Stimulated activated CD4-positive, alpha-beta T cell treated with anti-CD3 and anti-CD28 coated beads, Interleukin-4, amount 100 ng/mL, for 4 hours (primary cell): ENCODE measurements around the gene TMEM101.
"Not testable (repeated sequence)": the region's sequence is repeated elsewhere in the genome, so short reads cannot be mapped to it uniquely, and the experiment has no call there.

ENCODE experiments used
- DNase-seq, 2 experiments: peaks; one replicate each; pipeline ENCODE4 v3.0.0-alpha.2; 2020

The TMEM101 gene

DNA sequence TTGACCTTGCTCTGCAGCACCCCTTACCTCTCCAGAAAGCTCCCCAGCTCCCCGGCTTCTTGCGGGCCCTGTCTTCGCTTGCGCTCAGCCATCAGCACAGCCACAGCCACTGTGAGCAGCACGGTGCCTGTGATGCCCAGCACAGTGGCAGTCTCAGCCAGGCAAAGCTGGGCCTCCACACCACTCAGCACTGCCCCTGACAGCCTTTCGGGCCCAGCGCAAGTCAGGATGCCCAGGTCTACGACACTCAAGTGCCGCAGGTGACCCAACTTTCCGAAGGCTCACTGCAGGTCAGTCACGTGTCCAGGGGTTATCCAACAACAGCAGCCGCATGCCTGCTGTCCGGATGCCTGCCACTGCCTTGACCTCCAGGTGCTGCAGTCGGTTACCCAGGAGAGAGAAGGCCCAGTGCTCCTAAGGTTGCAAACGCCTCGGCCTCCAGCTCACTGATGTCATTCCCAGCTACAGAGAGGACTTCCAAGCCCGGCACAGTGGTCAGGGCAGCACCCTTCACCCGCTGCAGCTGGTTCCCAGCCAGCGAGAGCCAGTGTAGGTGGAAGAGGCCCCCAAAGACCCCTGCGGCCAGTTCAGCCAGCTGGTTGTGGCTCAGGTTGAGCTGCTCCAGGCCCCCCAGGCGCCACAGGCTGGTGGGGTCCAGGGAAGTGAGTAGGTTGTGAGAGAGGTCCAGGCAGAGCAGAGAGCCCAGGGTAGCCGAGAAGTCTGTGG lies 8.9 kb upstream of the TMEM101 start:
- no peak for DNase-seq

DNA sequence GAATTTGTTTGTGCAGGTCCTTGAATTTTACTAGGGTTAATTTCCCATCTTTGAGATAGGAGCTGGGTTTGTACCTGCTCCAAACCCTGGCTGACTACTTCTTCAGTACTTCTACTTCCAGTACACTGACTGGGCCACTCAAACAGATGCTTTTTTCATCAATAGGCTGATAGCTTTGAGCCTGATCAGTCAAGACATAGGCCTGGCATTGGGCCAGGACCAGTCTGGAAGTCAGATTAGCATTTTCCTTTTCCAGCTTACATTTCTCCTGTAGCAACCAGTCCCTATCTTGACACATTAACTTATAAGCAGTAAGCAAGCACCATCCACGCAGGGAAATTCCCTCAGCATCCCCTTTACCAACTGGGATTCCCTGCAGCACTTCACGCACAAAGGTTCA lies 7.5 kb upstream of the TMEM101 start:
- DNase-seq: no peak

DNA sequence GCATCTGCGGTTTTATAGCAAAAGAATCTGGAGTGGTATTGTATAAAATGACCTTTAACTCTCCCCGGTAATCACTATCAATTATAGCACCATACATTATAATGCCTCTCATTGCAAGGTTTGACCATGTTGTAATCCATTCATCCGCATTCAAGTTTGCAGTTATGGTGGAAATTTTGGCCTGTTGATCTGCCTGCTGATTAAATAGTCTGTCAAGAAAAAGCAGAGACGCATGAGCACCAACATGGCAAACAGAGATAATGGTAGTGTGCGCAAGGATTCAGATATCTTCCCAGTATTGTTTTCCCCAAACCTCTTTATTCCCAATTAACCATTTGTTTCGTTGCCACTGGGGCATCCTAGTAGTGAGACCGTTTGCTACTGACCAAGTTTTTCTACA lies 6.5 kb upstream of the TMEM101 start:
- DNase-seq: not testable (repeated sequence)

DNA sequence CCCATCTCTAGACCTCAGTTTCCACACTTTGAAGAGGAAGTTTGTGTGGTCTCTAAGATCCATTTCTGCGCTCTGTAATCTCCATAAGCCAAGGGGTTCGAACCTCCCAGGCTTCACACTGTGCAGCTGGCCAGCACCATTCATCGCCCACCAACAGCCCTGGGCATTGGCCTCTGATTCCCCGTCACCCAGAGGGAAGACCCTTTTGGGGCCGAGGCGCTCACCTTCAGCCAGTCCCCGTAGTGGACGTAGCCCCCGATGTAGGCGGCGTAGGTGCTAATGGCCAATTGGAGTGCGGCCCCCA lies 678 bp downstream of the TMEM101 start:
- DNase-seq: peak in 1 of 2 experiments; percentile 5

DNA sequence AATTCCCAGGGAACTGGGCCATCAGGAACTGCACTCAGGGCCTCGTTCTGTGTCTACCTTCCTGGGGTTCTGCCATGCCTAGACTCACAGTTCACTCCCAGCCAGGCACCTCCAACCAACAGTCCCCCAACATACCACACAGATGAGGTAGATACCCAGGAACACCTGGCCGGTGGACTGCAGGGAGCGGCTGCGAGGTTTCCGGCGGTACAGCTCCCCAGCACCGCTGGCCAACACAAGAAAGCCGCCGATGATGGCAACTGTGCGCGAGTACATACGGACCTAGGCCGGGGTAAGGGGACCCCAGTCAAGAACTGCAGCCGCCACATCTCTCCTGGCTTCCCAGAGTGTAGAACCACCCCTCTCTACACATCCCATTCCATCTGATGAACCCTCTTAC lies 1.9 kb downstream of the TMEM101 start:
- no peak for DNase-seq

DNA sequence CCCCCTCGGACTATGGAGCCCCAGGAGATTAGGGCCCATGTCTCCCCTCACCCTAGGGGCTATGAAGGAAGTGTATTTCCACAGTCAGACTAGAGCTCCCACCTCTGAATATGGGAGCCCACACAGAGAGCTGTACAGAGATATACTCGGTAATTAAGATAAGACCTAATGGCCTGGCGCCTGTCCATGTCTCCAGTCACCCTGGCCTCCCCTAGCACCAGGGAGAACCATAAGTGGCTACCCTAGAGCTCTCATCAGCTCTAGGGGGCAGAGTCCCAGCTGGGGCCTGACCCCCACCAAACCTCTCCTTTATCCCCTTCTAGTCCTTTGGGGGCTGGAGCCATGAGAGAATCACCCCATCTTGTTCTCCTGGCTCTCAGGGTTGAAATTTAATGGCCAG lies 2.4 kb downstream of the TMEM101 start:
- no peak for DNase-seq

DNA sequence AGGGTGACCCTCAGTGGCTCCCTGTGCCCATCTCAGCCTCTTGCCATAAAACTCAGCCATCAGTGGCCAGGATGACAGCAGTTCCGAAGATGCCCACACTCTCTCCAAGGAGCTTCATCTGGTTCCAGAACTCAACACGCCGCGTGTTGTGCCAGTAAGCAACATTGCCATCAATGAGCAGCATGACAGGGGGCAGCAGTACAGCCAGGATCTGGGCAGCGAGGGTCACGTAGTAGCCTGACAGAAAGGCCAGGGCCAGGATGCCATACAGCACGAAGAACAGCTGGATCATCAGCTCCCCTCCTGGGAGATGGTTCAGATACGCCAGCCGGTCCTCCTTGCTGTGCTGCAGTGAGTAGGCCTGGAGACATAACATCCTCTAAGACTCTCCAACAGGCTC lies 2.9 kb downstream of the TMEM101 start:
- DNase-seq: no peak

DNA sequence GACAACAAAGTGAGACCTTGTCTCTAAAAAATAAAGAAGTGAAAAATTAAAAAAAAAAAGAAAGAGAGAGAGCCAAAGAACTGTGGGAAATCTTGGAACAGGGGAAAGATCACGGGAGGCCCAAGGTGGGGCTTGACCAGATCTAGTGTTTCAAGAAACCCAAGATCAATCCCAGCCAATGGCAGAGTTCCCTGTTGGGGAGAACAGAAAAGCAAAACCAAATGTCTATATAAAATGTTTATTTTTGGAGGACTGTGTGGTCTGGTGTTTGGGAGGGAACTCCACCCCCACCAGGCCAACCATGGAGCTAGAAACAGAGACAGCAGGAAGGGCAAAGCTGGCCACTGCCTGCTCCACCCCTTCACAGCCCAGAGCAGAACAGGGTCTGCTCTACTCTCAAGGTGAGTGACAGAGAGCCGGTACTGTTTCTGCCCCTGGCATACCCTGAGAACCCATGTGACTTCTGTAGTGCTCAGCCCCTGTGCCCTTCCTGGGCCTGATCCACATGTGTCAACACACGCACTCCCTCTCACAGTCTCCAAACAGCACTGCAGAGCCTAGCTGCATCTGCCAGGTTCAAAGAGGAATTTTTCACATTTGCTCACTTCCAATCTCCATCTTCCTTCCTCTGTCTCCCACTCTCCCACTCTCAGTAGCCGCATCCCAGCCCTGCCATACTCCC lies 3.7 kb downstream of the TMEM101 start:
- no peak for DNase-seq

DNA sequence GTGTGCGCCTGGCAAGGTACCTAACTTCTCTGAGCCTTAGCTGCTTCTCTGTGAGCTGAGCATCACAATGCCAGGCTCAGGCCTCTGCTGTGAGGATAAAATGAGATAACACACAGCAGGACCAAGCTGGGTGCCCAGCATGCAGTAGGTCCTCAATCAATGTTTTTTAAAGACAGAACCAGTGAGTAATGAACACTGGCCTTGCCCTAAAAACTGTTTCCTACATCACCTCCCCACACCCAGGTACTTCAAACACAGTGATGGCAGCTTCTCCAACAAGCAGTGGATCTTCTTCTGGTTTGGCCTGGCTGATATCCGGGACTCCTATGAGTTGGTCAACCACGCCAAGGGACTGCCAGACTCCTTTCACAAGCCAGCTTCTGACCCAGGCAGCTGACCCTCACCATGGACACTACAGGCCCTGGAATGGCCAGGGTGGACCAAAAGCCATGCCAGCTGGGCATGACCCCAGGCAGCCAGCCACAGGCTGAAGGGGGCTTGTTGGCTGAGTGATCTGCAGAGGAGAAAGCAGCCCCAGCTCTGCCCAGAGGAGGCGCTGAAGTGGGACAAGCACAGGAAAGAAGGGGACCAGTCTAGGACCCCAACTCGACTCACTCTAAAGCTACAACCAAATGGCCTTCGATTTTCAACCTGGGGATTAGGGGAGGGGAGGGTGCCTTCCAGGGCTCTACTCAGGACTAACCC lies 6.4 kb downstream of the TMEM101 start:
- no peak for DNase-seq

DNA sequence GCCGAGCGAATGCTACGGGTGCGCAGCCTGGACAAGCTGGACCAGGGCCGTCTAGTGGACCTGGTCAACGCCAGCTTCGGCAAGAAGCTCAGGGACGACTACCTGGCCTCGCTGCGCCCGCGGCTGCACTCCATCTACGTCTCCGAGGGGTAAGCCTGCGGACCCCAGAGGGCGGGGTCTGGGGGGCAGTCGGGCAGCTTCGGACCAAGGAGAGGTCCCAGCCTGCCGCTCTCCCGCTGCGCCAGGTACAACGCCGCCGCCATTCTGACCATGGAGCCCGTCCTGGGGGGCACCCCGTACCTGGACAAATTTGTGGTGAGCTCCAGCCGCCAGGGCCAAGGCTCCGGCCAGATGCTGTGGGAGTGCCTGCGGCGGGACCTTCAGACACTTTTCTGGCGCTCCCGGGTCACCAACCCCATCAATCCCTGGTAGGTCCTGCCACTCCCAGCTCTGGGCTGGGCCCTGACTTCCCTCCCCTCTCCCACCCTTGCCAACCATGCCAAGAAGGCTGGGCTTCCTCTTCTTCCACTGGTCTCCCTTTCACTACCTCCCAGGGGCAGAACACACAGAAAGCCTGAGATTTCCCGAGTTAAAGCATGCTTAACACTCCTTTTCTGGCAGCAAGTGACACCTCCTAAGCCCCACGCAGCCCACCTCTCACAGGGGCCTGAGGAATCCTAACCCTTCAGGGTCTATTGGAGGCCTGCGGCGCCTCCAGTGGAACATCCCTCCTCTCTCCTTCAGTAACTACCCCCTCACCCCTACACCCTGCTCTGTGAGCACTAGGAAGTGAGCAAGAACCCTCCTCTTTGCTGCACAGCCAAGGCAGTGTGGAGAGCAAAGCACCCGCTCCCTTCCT lies 7.2 kb downstream of the TMEM101 start:
- no peak for DNase-seq

DNA sequence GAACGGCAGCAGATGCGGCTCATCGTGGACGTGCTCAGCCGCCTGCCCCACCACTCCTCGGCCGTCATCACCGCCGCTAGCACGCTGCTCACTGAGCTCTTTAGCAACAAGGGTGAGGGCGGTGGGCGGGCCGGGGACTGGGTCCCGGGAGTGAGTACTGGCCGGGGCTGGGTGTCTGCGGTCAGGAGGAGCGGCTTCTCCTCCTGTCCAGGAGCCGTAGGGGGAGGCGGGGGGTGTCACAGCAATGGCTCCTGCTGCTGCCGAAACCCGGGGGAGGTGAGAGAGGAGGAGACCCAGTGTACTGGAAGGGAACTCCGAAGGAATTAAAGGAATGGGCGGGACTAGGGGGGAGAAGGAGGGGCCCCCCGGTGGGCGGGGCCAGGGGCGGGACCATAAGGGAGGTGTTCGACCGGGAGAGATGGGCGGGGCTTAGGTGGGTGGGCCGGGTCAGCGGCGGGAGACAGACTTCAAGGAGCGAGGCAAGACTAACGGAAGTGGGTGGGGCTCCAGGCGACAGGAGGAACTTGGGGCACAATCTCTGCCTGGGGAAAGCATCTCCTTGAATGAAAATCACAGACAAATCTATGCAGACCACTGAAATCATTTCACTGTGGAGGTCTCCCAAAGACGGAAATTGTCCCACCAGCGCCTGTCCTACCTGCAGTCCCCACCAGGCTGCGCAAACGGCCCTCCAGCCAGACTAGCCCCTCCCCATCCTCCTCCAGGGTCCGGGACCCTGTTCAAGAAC lies 8.0 kb downstream of the TMEM101 start:
- DNase-seq: peak; percentile 97 to 98

DNA sequence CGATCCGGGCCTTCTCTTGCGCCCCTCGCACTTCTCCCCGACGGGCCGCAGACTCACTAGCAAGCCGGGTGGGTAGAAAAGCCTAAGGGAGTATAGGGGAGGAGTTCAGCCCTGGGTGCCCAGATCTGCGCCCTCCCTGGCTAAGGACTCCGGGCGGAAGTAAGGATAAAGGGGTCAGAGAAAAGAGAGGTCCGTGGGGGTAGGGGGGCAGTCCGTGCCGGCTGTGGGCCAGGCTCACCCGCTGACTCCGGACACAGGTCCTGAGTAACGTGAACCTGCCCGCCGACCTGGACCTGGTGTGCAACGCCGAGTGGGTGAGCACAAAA lies 8.5 kb downstream of the TMEM101 start:
- DNase-seq: no peak

DNA sequence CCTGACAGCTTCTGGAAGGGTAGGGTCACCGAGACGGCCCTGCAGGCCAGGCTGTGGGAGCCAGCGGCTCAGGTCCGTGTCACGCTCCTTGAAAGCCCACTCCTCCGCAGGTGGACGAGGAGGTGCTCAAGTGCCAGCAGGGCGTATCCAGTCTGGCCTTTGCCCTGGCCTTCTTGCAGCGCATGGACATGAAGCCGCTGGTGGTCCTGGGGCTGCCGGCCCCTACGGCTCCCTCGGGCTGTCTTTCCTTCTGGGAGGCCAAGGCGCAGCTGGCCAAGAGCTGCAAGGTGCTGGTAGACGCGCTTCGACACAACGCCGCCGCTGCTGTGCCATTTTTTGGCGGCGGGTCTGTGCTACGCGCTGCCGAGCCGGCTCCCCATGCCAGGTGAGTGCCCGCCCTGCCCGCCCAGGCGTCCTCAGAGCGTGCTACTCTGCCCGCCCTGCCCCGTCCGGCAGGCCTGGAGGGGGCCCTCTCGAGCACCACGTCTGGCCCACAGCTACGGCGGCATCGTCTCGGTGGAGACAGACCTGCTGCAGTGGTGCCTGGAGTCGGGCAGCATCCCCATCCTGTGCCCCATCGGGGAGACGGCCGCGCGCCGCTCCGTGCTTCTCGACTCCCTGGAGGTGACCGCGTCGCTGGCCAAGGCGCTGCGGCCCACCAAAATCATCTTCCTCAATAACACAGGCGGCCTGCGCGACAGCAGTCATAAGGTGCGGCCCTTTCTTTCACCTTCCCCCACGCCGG lies 9.1 kb downstream of the TMEM101 start:
- DNase-seq: peak; percentile 16 to 27

DNA sequence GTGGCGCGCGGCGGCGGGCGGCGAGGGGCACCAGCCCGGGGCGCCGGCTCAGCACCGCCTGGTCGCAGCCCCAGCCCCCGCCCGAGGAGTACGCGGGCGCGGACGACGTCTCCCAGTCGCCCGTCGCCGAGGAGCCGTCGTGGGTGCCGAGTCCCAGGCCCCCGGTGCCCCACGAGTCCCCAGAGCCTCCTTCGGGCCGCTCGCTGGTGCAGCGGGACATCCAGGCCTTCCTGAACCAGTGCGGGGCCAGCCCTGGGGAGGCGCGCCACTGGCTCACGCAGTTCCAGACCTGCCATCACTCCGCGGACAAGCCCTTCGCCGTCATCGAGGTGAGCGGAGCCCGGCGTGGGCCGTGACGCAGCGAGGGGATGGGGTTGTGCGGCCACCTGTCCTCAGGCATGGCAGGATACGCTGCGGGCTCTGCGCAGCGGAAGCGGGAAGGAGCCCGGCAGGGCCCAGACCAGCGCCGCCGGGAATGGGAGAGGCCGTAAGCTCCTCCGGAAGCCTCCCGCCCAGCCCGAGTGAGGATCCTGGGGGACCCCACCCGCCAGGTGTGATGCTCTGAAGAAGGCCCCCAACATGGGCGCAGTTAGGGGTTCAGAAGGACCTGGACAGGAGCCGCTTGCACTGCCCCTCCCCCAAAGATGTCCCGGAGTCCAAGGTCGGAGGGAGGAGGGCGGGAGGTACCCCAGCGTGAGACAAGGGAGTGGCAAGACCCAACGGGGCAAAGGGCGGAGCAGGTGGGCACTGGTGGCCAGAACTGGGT lies 9.8 kb downstream of the TMEM101 start:
- DNase-seq: peak in 1 of 2 experiments; percentile 5

DNA sequence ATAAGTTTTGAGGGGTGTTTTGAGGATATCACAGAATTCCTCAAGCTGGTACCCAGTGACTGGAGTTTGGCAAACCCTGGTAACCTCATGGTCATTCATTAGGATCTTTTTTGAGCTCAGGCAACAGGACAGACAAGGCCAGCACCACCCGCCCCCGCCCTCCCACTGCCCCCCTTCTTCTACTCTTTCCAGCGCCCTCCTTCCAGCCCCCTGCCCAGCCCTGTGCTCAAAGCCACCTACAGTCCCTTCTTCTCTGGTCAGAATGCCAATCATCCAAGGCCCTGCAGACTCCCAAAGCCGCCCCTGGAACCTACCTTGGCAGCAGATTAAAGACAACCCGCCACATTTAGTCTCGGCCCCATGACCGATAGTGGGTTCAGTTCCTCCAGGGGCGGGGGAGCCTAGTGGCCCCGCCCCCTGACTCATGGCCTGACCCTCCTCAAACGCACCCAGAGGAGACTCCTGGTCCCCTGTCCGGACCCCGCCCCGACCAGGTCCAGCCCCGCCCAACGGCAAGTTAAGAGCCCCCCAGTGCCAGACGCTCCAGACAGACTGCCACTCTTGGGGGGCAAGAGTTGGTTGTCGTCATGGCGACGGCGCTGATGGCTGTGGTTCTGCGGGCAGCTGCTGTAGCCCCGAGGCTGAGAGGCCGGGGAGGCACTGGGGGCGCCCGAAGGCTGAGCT lies 10.5 kb downstream of the TMEM101 start, which contains the start of gene NAGS:
TSS of gene NAGS (plus strand) at position 546 of the 684 bp plus-strand sequence. CDS start at position 588, 42 bp downstream.
- DNase-seq: peak in 1 of 2 experiments; percentile 1

DNA sequence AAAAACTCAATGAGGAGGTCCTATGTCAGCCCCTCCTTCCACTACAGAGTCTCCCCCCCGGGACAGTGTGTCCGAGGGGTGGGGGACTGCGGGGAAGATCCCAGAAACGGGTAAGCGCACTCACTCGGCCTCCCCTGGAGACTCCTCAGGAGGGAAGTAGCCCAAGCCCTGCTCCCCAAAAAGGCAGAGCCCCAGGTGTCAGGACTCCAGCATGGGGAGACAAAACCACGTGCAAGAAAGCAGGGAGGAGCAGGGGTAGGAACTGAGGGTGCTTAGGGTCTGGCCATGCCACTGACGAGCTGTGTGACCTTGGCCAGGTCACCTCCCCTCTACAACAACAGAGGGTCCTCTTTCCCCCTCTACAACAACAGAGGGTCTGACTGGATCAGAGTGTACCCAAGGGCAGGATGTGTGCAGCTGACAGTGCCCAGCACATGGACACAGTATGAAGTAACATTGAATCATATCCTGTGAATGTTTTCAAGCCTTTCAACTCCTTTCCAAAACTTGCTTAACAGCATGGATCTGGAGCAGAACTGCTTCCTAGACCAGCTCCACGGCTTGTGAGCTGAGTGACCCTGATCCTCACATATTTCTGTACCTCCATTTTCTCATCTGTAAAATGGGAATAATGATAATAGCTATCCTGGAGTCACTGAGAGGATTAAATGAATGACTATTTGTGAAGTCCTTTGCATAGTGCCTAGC lies 12.5 kb downstream of the TMEM101 start:
- DNase-seq: no peak

DNA sequence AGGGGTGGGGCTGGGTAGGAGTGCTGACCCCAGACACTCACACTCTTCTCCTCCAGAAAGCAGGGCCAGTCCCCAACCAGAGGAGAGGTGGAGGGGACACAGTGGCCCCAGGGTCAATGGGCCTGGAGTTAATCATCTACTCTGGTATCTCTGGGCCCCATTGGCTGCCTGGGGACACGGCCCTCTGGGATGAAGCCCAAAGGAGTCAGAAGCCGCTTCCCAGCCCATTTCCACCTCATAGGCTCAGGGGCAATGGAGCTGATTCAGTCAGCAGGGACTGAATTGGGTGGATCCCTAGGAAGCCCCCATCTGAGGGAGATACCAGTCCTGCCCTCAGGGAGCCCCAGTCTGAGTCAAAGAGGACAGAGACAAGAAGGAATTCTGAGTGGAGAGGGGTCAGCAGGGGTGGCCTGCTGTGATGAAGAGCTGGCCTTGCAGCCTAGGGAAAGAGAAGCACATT lies 13.3 kb downstream of the TMEM101 start:
- DNase-seq: no peak

DNA sequence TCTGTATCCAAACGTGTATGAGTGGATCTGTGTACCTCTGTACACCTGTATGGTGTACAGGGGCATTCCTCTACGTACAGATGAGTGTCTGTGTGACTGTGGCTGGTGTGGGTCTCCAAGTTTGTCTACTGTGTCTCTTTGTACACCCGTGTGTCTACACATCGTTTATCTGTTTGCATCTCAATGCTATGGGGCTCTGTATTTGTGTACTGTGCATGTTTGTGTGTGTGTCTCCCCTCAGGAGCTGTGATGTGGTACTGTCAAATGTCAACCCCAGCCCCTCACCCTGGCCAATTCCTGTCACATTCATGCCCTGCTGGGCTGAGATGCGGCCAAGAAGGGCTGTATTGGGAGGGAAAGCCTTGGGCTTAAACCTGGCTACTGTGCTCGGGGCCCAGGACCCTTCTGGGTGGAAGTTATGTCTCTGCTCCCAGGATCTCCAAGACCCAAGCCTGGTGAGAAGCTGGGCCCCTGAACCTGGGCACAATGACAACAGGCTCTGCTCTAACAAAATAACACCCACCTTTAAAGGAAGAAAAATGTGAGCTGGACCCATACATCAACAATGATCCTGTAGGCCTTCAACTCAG lies 13.8 kb downstream of the TMEM101 start:
- DNase-seq: no peak
